Activated CD8-positive, alpha-beta memory T cell treated with anti-CD3 and anti-CD28 coated beads, Interleukin-2, amount 50 U/mL, for 1 hour (primary cell): Measurements from ENCODE around the gene MEDAG.
"Not testable (repeated sequence)": the region's sequence is repeated elsewhere in the genome, so short reads cannot be mapped to it uniquely, and the experiment has no call there.

Experiments used
- DNase-seq: peaks from one replicate; pipeline ENCODE4 v3.0.0-alpha.2; 2020; ENCODE audit errors: extremely low read depth

Gene MEDAG

DNA sequence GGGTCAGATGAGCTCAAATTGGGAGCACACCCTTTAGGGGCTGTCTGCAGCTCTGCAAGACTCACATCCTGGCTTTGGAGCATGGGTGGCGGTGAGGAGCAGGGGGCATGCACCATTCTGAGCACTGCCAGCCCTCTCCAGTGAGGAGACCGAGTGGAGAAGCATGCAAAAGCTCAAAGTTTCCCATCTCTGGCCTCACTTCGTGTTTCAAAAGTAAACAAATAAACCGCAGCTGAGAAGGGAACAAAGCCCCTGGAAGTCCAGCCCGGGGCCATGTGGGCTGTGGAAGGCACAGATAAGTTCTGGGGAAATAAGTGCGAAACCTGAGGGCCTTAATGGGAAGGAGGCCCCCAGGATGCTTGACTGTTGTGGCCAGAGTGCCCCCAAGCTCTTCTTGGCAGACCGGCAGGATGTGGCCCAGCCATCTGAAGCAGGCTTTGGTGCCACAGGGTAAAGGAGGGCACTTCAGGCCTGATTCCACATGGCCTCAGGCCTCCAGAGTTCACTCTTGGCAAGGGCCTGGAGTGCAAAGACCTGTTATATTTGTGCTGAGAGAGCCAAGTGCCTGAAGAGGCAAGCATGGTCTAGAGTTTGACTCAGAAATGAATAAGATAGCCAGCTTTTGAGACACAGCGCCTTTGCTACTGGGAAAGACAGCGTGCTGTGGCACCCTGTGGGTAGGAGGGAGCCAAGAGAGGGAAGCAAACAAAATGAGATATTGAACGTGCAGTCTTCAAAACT, 1.2 kb downstream of the MEDAG start:
- no peak for DNase-seq

DNA sequence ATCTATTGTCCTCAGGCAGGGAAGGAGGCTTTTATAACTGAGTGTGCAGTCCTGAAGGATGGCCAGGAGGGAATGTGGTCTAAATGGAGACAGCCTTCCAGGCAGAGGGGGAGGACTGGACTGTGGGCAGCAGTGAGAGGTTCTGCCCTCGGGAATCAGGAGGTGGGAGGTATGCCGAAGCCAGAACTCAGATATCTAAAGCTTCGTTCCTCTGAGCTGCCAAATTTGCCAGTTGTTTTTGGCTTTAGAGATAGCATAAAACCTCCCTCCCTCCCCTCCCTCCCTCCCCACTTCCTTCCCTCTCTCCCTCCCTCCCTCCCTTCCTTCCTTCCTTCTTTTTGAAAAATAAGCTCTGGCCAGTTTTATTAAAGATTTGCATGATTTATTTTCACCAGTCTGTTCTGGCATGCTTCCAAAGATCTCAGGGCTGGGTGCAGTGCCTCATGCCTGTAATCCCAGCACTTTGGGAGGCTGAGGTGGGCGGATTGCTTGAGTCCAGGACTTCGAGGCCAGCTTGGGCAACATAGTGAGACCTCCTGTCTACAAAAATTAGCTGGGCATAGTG, 2.4 kb downstream of the MEDAG start:
- no peak for DNase-seq

DNA sequence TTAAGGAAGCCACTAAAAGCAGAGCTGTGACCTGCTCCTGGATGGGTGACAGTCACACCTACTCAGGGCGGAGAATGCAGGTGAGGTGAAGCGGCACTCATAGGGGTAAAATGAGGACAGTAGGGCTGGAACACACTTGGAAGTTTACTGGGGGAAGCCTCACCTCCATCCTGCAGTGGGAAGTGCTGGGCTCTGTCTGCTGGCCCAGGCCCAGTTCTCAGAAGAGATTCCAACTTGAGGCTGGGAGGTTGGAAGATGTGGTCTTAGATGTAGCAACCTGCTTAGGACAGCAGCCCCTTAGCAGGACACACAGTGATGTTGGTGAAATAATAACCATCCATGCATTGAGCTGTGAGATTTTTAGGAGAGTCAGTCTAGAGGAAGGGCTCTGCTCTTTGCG, 4.6 kb downstream of the MEDAG start:
- DNase-seq = no peak

DNA sequence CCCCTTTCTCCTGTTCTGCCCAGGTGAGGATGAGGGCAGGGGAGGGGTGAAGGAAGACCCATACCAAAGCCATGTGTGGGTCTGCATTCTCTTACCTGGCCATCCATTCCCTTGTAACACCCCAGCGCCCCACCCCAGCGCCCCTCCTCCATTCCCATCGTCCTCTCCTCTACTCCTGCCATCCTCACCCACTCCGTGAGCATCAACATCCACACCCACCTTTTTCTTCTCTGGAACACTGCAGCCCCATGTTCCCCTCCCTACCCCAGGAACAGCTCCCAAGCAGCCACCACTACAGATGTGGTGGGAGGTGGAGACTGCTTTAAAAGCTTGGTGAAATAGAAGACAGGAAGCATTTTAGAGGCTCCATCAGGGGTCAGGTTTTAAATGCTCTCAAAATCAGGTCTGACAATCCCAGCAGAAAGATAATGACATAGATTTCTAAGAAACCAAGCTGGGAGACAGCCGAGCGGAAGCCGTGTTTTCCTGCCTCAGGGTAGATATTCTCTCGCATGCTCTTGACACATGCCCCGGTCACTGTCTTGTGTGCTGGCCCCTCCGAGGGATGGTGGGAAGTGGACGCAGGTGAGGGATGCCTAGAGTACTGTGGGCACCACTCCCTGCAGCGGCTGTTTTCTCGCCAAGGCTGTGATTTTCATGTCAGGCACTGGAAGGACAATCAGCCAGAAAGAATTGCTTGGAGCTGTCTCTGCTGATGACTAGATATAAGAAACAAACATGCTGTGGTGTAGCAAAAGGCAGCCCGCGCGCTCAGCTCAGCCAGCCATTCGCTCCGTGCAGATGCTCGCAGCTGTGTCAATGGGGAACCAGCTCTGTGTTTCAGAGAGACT, 9.8 kb downstream of the MEDAG start:
- DNase-seq = no peak

DNA sequence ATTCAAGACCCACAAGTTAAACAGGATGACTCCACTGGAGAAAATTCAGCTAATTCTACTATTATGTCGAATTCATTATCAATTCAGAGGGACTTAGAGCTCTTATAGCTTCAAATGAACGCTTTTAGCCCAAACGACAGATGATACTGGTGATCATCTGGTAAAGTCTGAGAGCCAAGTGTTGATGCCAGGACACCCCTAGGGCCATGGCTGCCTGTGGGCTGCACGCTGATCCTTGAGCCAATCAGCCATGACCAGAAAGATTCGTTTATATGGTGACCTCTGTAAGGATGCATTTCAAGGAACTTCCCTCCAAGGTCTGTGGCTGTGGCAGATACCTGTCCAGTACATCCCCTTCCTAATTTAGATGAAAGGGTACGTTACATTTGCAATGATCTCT, 10.9 kb downstream of the MEDAG start:
- DNase-seq = no peak

GRCh38 chr13:30918662-30919405, 12.8 kb downstream of the MEDAG start:
- DNase-seq = no peak

GRCh38 chr13:30920162-30920909, 14.3 kb downstream of the MEDAG start:
- DNase-seq = no peak

DNA sequence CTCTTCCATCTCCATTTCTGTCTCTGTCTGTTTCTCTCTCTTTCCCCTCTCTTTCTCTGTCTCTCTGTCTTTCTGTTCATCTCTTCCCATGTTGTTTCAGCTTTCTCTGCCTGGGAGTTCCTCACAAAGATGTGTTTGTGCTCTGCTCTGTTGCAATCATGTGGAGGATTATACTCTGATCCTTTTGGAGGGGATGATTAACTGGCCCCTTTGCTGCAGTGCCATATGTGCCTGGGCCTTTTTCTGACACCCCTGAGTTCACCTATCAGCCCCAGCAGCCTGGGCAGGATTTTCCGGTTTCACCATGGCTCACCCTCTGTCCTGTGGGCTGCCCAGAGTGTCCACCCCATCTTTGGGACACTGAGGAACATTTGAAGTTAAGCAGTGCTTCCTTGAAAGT, 17.3 kb downstream of the MEDAG start:
- no peak for DNase-seq

DNA sequence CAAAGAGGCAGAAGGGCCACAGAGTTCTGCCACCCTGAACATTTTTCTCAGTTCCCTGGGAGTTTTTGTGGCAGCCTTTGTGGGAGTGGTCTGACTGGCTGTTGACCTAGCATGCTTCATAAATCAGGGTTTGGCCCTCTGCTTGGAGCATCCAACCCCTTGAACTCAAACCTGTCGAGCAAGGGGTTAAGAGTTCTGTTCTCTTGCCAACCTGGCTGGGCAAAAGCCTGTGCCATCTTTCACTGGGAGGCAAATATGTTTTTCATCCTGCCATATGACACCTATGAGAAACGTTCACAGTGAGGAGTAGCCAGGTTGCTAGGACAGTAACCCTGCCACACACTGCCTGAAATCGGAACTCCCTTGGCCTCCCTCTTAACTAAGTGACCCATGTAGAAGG, 18.6 kb downstream of the MEDAG start:
- no peak for DNase-seq

GRCh38 chr13:30925429-30925828, 19.4 kb downstream of the MEDAG start:
- no peak for DNase-seq

- no peak for DNase-seq
Measured at GRCh38 chr13:30926781-30927180, 20.7 kb downstream of the MEDAG start.

- DNase-seq = not testable (repeated sequence)
Measured at GRCh38 chr13:30927188-30927587, 21.1 kb downstream of the MEDAG start.

DNA sequence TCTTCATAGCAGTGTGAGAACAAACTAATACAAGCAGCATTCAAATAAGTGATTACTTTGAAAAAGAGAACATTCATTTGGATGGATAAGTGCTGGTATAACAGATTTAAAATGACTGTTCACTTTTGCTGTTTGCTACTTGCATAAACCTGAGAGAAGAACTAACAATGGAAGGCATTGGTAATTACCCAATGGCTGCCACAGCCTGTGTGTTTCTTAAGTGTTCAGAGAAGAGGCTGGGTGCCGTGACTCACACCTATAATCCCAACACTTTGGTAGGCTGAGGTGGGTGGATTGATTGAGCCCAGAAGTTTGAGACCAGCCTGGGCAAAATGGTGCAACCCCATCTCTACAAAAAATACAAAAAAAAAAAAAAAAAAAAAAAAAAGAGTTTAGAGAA, 21.5 kb downstream of the MEDAG start:
- no peak for DNase-seq

GRCh38 chr13:30928978-30929377, 22.9 kb downstream of the MEDAG start:
- no peak for DNase-seq

- DNase-seq = no peak
Measured at GRCh38 chr13:30932481-30933353, 26.6 kb downstream of the MEDAG start, which contains the start of gene TEX26. Gene TEX26 (plus strand): TSS chr13:30932656. CDS start chr13:30932716, 60 bp downstream.

- DNase-seq = no peak
Measured at GRCh38 chr13:30933354-30933670, 27.2 kb downstream of the MEDAG start.

- no peak for DNase-seq
Measured at GRCh38 chr13:30934381-30934780, 28.3 kb downstream of the MEDAG start.

GRCh38 chr13:30934803-30935202, 28.7 kb downstream of the MEDAG start:
- DNase-seq = no peak

DNA sequence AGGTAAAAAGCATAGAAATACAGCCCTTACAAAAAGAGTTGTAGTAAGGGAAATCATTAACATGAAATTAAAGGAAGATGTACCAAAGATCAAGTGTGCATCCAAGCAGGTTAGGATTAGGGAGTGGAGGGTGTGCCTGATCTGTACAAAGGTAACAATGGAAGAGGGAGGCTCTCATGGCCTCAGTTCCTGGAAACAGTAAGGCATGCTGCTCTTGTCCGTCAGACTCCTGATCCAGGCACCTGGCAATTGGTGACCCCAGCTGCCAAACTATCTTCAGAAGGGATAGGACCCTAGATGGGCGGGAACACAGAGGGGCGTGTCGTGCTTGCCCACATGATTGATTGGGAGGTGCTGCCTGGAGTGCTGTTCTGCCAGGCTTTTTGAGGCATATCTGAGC, 30.9 kb downstream of the MEDAG start:
- no peak for DNase-seq

GRCh38 chr13:30943881-30944280, 37.8 kb downstream of the MEDAG start:
- no peak for DNase-seq
